GM12878 (cell line): Measurements from ENCODE around the gene ARFGAP2. TPM values are rescaled to one million over a fixed set of nuclear protein-coding genes. Genes with fewer than 3 reads are reported as not detected.

Source experiments
- ATAC-seq: fragments of 200-7000 bp; cut with Tn5 transposase; 3 replicates; pipeline ENCODE4 v1.9.1; 2020; ENCODE audit warnings: mild to moderate bottlenecking, moderate library complexity
- BruUV-seq: library from RNA; stranded (reverse); fragments of 400-500 nt; replicated peaks from 2 replicates; lab custom pipeline; 2021; lab: Mats Ljungman, UMichigan
- CTCF ChIA-PET: fragments of 300-600 bp; sonication (Branson Sonifier 250); formaldehyde crosslinking; extraction: SDS; loops from one replicate; lab custom pipeline; 2021; ENCODE audit warnings: inconsistent platforms; lab: Yijun Ruan, JAX
- POLR2A ChIA-PET: fragments of 350-600 bp; formaldehyde crosslinking; extraction: SDS; loops from one replicate; lab custom pipeline; 2021; ENCODE audit warnings: inconsistent platforms; lab: Charles Lee
- RAD21 ChIA-PET: fragments of 300-600 bp; sonication (Branson Sonifier 250); formaldehyde crosslinking; loops from one replicate; lab custom pipeline; 2023; ENCODE audit warnings: antibody characterized with exemption; ENCODE audit not compliant: unreplicated experiment; lab: Charles Lee
- SMC1A ChIA-PET: fragments of 300-600 bp; sonication (Branson Sonifier 250); formaldehyde crosslinking; loops from one replicate; lab custom pipeline; 2023; ENCODE audit not compliant: unreplicated experiment, uncharacterized antibody; lab: Charles Lee
- DNase-seq: peaks from one replicate; pipeline ENCODE4 v3.0.0-alpha.2; 2011; ENCODE audit warnings: low read depth, low spot score
- FAIRE-seq: peaks from 3 replicates; lab custom pipeline; 2011; peaks lifted over from hg19 to GRCh38; lab: Jason Lieb, UNC
- H2AFZ ChIP-seq: 2 replicates; pipeline ENCODE4 v1.6.0; 2011; ENCODE audit warnings: low read depth, low read length, control low read depth; ENCODE audit not compliant: control insufficient read depth
- H3K27ac ChIP-seq: 2 replicates; pipeline ENCODE4 v1.5.1; 2011; ENCODE audit warnings: control low read depth; ENCODE audit not compliant: control insufficient read depth, insufficient read depth
- H3K27me3 ChIP-seq, 2 experiments: replicated peaks in 1 of 2; 2 replicates each; pipeline versions ENCODE4 v1.6.0 to v1.6.1; 2011; ENCODE audit warnings: low read length in 1 of 2; ENCODE audit not compliant: control insufficient read depth in 2 of 2, insufficient read depth in 2 of 2
- H3K36me3 ChIP-seq, 2 experiments: 2 replicates each; pipeline ENCODE4 v1.5.1; 2011; ENCODE audit warnings: low read length in 1 of 2; ENCODE audit not compliant: control insufficient read depth in 2 of 2, insufficient read depth in 2 of 2
- H3K4me1 ChIP-seq: 2 replicates; pipeline ENCODE4 v1.6.1; 2011; ENCODE audit warnings: mild to moderate bottlenecking, low read length, moderate library complexity, mixed read lengths; ENCODE audit not compliant: control insufficient read depth, insufficient read depth
- H3K4me2 ChIP-seq: 2 replicates; pipeline ENCODE4 v1.6.0; 2011; ENCODE audit warnings: control low read depth; ENCODE audit not compliant: control insufficient read depth, insufficient read depth
- H3K4me3 ChIP-seq: fragments of 200-600 bp; sonication (generic); 2 replicates; pipeline ENCODE4 v1.5.1; 2016
- H3K79me2 ChIP-seq: 2 replicates; pipeline ENCODE4 v1.6.0; 2011; ENCODE audit warnings: low read length; ENCODE audit not compliant: control insufficient read depth, insufficient read depth
- H3K9ac ChIP-seq: 2 replicates; pipeline ENCODE4 v1.8.0; 2011; ENCODE audit warnings: low read length, control low read depth, mixed read lengths; ENCODE audit not compliant: control insufficient read depth, insufficient read depth
- H3K9me3 ChIP-seq: replicated peaks from 3 replicates; pipeline ENCODE4 v1.5.1; 2011; ENCODE audit warnings: mild to moderate bottlenecking, low read length; ENCODE audit not compliant: control insufficient read depth, insufficient read depth
- H4K20me1 ChIP-seq: 2 replicates; pipeline ENCODE4 v1.6.0; 2011; ENCODE audit not compliant: control insufficient read depth, insufficient read depth
- CHD2 ChIP-seq: IDR thresholded peaks from 2 replicates; pipeline ENCODE4 v1.6.1; 2011; ENCODE audit warnings: low read depth, low read length, improper control_type of control experiment, borderline replicate concordance
- ETV6 ChIP-seq, 2 experiments: fragments of 450-650 bp in 1 of 2; IDR thresholded peaks in 1 of 2; conservative IDR thresholded peaks in 1 of 2; 2 replicates each; pipeline ENCODE4 v1.6.1; 2014; ENCODE audit warnings: antibody characterized with exemption in 1 of 2, borderline replicate concordance in 1 of 2, low read depth in 1 of 2, mild to moderate bottlenecking in 1 of 2, moderate library complexity in 1 of 2
- IKZF1 ChIP-seq: fragments of 450-650 bp; conservative IDR thresholded peaks from 2 replicates; pipeline ENCODE4 v1.6.1; 2017; ENCODE audit warnings: antibody characterized with exemption, mild to moderate bottlenecking
- KLF5 ChIP-seq: fragments of 450-650 bp; IDR thresholded peaks from 2 replicates; pipeline ENCODE4 v1.6.1; 2014; ENCODE audit warnings: mild to moderate bottlenecking; ENCODE audit not compliant: partially characterized antibody
- MEF2B ChIP-seq: fragments of 450-650 bp; IDR thresholded peaks from 2 replicates; pipeline ENCODE4 v1.6.1; 2018; ENCODE audit warnings: mild to moderate bottlenecking, moderate library complexity; ENCODE audit not compliant: partially characterized antibody, poor library complexity, severe bottlenecking
- MXI1 ChIP-seq: fragments of 150-350 bp; IDR thresholded peaks from 2 replicates; pipeline ENCODE4 v1.6.1; 2011; ENCODE audit warnings: low read depth, mild to moderate bottlenecking, inconsistent platforms, low read length, improper control_type of control experiment
- MYB ChIP-seq: fragments of 150-350 bp; IDR thresholded peaks from 2 replicates; pipeline ENCODE4 v1.6.1; 2014; ENCODE audit warnings: mild to moderate bottlenecking, low read depth, low read length, borderline replicate concordance
- POLR2A ChIP-seq: IDR thresholded peaks from 2 replicates; pipeline ENCODE4 v1.6.1; 2011; ENCODE audit warnings: low read depth, mild to moderate bottlenecking, low read length
- RELA ChIP-seq: fragments of 450-650 bp; IDR thresholded peaks from 2 replicates; pipeline ENCODE4 v1.8.0; 2014; ENCODE audit warnings: borderline replicate concordance; ENCODE audit not compliant: partially characterized antibody
- SIN3A ChIP-seq: IDR thresholded peaks from 2 replicates; pipeline ENCODE4 v1.6.1; 2012; ENCODE audit warnings: low read depth, low read length, improper control_type of control experiment
- SREBF2 ChIP-seq: IDR thresholded peaks from 2 replicates; pipeline ENCODE4 v1.6.1; 2012; ENCODE audit warnings: mild to moderate bottlenecking, low read length
- WRNIP1 ChIP-seq: IDR thresholded peaks from 2 replicates; pipeline ENCODE4 v1.6.1; 2011; ENCODE audit warnings: low read depth, low read length, improper control_type of control experiment, borderline replicate concordance
- YBX1 ChIP-seq: fragments of 450-650 bp; IDR thresholded peaks from 2 replicates; pipeline ENCODE4 v1.6.1; 2016; ENCODE audit warnings: antibody characterized with exemption
- ZNF384 ChIP-seq: IDR thresholded peaks from 2 replicates; pipeline ENCODE4 v1.6.1; 2012; ENCODE audit warnings: low read depth, mild to moderate bottlenecking, low read length, improper control_type of control experiment, borderline replicate concordance
- WGBS: methylation state at CpG from one replicate; pipeline ENCODE4 v1.1.6; 2016; ENCODE audit warnings: low lambda C conversion rate; ENCODE audit not compliant: insufficient replicate concordance, insufficient coverage; ENCODE audit errors: missing lambda C conversion rate; 5-methylcytosine and 5-hydroxymethylcytosine counted together
- in situ Hi-C: fragments of 300-500 bp; cut with MboI; formaldehyde crosslinking; loops from 9 replicates; pipeline ENCODE4 v1.14.3; 2018; ENCODE audit warnings: mixed read lengths
- intact Hi-C: fragments of 100-400 bp; cut with micrococcal nuclease; formaldehyde crosslinking; loops from one replicate; pipeline ENCODE4 v1.14.2; 2022; ENCODE audit not compliant: unreplicated experiment
- polyA plus RNA-seq, 11 experiments: library from polyadenylated mRNA; depleted of rRNA in 4 of 11; unstranded in 6 of 11; stranded (reverse) in 5 of 11; fragments of >200 nt; fragmentation: Nextera tagmentation in 4 of 11; fragmentation: Illumina TruSeq in 1 of 11; extraction: Ambion mirVana in 4 of 11; extraction: Trizol in 1 of 11; gene quantifications; 1 replicate in 1 of 11; 2 replicates in 10 of 11; pipeline versions ENCODE4 v1.2.1 to v1.2.3, GENCODE V29; 2011 to 2016; ENCODE audit warnings: inconsistent platforms in 2 of 11, missing spikeins in 2 of 11, low read depth in 1 of 11
- total RNA-seq, 4 experiments: library from RNA; depleted of rRNA in 3 of 4; stranded (reverse); fragments of >200 nt in 3 of 4; fragmentation: Illumina TruSeq in 1 of 4; extraction: Trizol in 1 of 4; gene quantifications; 2 replicates each; pipeline versions ENCODE4 v1.2.1 to v1.2.3, GENCODE V29; 2013 to 2021
- TF ChIP-seq, protein P1 (sequence below): fragments of 150-350 bp; IDR thresholded peaks from 2 replicates; pipeline ENCODE4 v1.6.1; 2014; ENCODE audit warnings: mild to moderate bottlenecking, low read depth, low read length
- TF ChIP-seq, protein P2 (sequence below): fragments of 450-650 bp; IDR thresholded peaks from 2 replicates; pipeline ENCODE4 v1.6.1; 2017; ENCODE audit warnings: mild to moderate bottlenecking, low read depth, inconsistent platforms; ENCODE audit not compliant: poor library complexity, severe bottlenecking
- TF ChIP-seq, protein P3 (sequence below): fragments of 450-650 bp; IDR thresholded peaks from 2 replicates; pipeline ENCODE4 v1.6.1; 2017; ENCODE audit warnings: antibody characterized with exemption, mild to moderate bottlenecking, moderate library complexity

Gene ARFGAP2
- total and polyA plus RNA-seq, 10 of the 15 experiments (the other 5 are each of a cell fraction or from before 2014, with no cell fraction given): 20.9 to 100 (median 75.5) TPM

DNA sequence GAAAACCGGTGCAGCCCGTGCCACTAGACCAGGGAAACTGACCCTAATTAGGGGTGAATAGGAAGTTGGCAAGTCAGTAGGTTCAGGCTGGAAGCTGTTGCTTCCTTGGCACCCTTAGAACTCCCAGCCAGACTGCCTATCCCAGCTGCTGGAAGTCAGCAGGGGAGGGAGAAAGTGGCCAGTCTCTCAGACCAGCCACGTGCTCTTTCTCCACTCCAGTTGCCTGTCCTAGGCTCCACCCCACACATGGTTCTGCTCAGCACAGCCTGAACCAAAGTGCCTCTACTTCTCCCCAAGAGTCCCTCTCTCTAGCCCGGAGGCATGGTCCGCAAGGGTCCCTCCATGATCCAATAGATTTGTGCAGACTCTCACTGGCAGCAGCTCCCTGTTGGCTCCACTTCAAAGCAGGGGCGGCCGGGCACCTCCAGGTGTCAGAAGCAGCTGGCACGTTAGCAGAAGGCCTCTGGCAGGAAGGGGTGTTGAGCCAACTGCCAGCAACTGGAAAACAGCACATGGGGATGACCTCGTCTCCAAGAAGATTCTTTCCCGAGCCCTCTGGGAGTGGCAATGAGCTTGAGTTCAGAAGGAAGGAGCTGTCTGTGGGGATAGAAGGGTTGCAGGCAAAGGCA lies 27.7 kb downstream of the ARFGAP2 start:
- TF ChIP-seq, protein P1, sequence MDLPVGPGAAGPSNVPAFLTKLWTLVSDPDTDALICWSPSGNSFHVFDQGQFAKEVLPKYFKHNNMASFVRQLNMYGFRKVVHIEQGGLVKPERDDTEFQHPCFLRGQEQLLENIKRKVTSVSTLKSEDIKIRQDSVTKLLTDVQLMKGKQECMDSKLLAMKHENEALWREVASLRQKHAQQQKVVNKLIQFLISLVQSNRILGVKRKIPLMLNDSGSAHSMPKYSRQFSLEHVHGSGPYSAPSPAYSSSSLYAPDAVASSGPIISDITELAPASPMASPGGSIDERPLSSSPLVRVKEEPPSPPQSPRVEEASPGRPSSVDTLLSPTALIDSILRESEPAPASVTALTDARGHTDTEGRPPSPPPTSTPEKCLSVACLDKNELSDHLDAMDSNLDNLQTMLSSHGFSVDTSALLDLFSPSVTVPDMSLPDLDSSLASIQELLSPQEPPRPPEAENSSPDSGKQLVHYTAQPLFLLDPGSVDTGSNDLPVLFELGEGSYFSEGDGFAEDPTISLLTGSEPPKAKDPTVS: no peak
- TF ChIP-seq, protein P2, sequence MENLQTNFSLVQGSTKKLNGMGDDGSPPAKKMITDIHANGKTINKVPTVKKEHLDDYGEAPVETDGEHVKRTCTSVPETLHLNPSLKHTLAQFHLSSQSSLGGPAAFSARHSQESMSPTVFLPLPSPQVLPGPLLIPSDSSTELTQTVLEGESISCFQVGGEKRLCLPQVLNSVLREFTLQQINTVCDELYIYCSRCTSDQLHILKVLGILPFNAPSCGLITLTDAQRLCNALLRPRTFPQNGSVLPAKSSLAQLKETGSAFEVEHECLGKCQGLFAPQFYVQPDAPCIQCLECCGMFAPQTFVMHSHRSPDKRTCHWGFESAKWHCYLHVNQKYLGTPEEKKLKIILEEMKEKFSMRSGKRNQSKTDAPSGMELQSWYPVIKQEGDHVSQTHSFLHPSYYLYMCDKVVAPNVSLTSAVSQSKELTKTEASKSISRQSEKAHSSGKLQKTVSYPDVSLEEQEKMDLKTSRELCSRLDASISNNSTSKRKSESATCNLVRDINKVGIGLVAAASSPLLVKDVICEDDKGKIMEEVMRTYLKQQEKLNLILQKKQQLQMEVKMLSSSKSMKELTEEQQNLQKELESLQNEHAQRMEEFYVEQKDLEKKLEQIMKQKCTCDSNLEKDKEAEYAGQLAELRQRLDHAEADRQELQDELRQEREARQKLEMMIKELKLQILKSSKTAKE: no peak
- no peak for TF ChIP-seq WRNIP1
- TF ChIP-seq RELA: no peak
- TF ChIP-seq SREBF2: no peak
- TF ChIP-seq IKZF1: no peak
- no peak for TF ChIP-seq MYB
- TF ChIP-seq MXI1: no peak
- TF ChIP-seq POLR2A: no peak
- no peak for TF ChIP-seq SIN3A
- TF ChIP-seq CHD2: no peak
- no peak for TF ChIP-seq YBX1
- no peak for TF ChIP-seq MEF2B
- no peak for TF ChIP-seq KLF5
- TF ChIP-seq, protein P3, sequence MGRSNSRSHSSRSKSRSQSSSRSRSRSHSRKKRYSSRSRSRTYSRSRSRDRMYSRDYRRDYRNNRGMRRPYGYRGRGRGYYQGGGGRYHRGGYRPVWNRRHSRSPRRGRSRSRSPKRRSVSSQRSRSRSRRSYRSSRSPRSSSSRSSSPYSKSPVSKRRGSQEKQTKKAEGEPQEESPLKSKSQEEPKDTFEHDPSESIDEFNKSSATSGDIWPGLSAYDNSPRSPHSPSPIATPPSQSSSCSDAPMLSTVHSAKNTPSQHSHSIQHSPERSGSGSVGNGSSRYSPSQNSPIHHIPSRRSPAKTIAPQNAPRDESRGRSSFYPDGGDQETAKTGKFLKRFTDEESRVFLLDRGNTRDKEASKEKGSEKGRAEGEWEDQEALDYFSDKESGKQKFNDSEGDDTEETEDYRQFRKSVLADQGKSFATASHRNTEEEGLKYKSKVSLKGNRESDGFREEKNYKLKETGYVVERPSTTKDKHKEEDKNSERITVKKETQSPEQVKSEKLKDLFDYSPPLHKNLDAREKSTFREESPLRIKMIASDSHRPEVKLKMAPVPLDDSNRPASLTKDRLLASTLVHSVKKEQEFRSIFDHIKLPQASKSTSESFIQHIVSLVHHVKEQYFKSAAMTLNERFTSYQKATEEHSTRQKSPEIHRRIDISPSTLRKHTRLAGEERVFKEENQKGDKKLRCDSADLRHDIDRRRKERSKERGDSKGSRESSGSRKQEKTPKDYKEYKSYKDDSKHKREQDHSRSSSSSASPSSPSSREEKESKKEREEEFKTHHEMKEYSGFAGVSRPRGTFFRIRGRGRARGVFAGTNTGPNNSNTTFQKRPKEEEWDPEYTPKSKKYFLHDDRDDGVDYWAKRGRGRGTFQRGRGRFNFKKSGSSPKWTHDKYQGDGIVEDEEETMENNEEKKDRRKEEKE: no peak
- TF ChIP-seq ZNF384: no peak
- no peak for TF ChIP-seq ETV6 (conservative IDR thresholded peaks at IDR 0.05 in 1 of 2, IDR thresholded peaks at IDR 0.05 in 1 of 2; ENCODE audit: borderline replicate concordance in 1 of 2, low read depth in 1 of 2)
- Histone ChIP-seq H4K20me1 (no peaks in the 10 kb centered on the region), H3K79me2 (no peaks in the 10 kb centered on the region), H3K4me1 (no peaks in the 10 kb centered on the region), H3K9me3 (no peaks in the 10 kb centered on the region), H3K27me3 (no peaks in the 10 kb centered on the region), H3K27ac (no peak overlapping the region), H3K36me3 (no peaks in the 10 kb centered on the region), H3K9ac (no peak overlapping the region), H2AFZ (no peak overlapping the region), H3K4me3 (no peak overlapping the region), H3K4me2 (no peak overlapping the region)
- ChIA-PET RAD21 (no interaction called here), SMC1A (interaction anchor here (1.4 kb wide), 1 partner anchor 230 kb away, joined by 7 read pairs; no protein-coding TSS in a partner anchor), CTCF (interaction anchor here (0.7 to 0.9 kb wide), 2 partner anchors 9 to 229 kb away, joined by 3 to 6 read pairs; no protein-coding TSS in a partner anchor), POLR2A (no interaction called here)
- FAIRE-seq (no peak), DNase-seq (no peak), ATAC-seq (no peak)
- in situ Hi-C loops (no loop called here), intact Hi-C loops (no loop called here)
- BruUV-seq: no TSS peak
- WGBS: 81% methylated on average over 10 of the region's 10 CpGs
